Loucy (cell line): ENCODE results near the gene MYH16.
"Not testable (repeated sequence)": the region's sequence is repeated elsewhere in the genome, so short reads cannot be mapped to it uniquely, and the experiment has no call there.

ENCODE experiments used
- H2AFZ ChIP-seq: fragments of 200-600 bp; sonication (generic); 2 replicates; pipeline ENCODE4 v1.6.0; 2016; ENCODE audit warnings: antibody characterized with exemption, mild to moderate bottlenecking, low read length, moderate library complexity
- H3F3A ChIP-seq: fragments of 200-600 bp; 2 replicates; pipeline ENCODE4 v1.6.0; 2016; ENCODE audit warnings: antibody characterized with exemption, low read depth, mild to moderate bottlenecking
- H3K27me3 ChIP-seq: fragments of 200-600 bp; sonication (generic); 2 replicates; pipeline ENCODE4 v1.6.1; 2014; ENCODE audit warnings: low read length, mild to moderate bottlenecking; ENCODE audit not compliant: insufficient read depth, poor library complexity, severe bottlenecking
- H3K36me3 ChIP-seq: fragments of 200-600 bp; sonication (generic); 2 replicates; pipeline ENCODE4 v1.6.1; 2016; ENCODE audit warnings: low read length; ENCODE audit not compliant: insufficient read depth
- H3K4me1 ChIP-seq: fragments of 200-600 bp; sonication (generic); 2 replicates; pipeline ENCODE4 v1.5.1; 2014; ENCODE audit warnings: low read length, mild to moderate bottlenecking; ENCODE audit not compliant: insufficient read depth, poor library complexity, severe bottlenecking
- H3K4me2 ChIP-seq: fragments of 200-600 bp; sonication (generic); 2 replicates; pipeline ENCODE4 v1.6.0; 2014; ENCODE audit warnings: antibody characterized with exemption, low read length, low read depth, mild to moderate bottlenecking; ENCODE audit not compliant: poor library complexity, severe bottlenecking
- H3K4me3 ChIP-seq: fragments of 200-600 bp; sonication (generic); 2 replicates; pipeline ENCODE4 v1.5.1; 2014; ENCODE audit warnings: low read length, mild to moderate bottlenecking, mixed read lengths; ENCODE audit not compliant: poor library complexity, severe bottlenecking
- H3K79me2 ChIP-seq: fragments of 200-600 bp; sonication (generic); 2 replicates; pipeline ENCODE4 v1.6.1; 2014; ENCODE audit warnings: low read length; ENCODE audit not compliant: insufficient read depth
- H3K9ac ChIP-seq: fragments of 200-600 bp; sonication (generic); 2 replicates; pipeline ENCODE4 v1.6.0; 2014; ENCODE audit warnings: mild to moderate bottlenecking, low read depth, low read length, moderate library complexity; ENCODE audit not compliant: poor library complexity, severe bottlenecking
- H3K9me2 ChIP-seq: fragments of 200-600 bp; sonication (generic); replicated peaks from 2 replicates; pipeline ENCODE4 v1.6.1; 2016; ENCODE audit warnings: low read depth, low read length, mixed read lengths
- H3K9me3 ChIP-seq: fragments of 200-600 bp; sonication (generic); 2 replicates; pipeline ENCODE4 v1.6.1; 2014; ENCODE audit warnings: mild to moderate bottlenecking, antibody characterized with exemption, low read length, low read depth; ENCODE audit not compliant: insufficient read depth
- H4K20me1 ChIP-seq: fragments of 200-600 bp; sonication (generic); 2 replicates; pipeline ENCODE4 v1.6.0; 2014; ENCODE audit warnings: antibody characterized with exemption, low read length, mild to moderate bottlenecking; ENCODE audit not compliant: insufficient read depth, poor library complexity, severe bottlenecking
- EZH2phosphoT487 ChIP-seq: fragments of 200-600 bp; IDR thresholded peaks from 2 replicates; pipeline ENCODE4 v1.6.1; 2018; ENCODE audit warnings: antibody characterized with exemption, mild to moderate bottlenecking, moderate library complexity, borderline replicate concordance
- TF ChIP-seq, protein P1 (sequence below): fragments of 200-600 bp; sonication (generic); conservative IDR thresholded peaks from 2 replicates; pipeline ENCODE4 v1.5.1; 2014; ENCODE audit warnings: mild to moderate bottlenecking, antibody characterized with exemption, low read length

Gene MYH16

DNA sequence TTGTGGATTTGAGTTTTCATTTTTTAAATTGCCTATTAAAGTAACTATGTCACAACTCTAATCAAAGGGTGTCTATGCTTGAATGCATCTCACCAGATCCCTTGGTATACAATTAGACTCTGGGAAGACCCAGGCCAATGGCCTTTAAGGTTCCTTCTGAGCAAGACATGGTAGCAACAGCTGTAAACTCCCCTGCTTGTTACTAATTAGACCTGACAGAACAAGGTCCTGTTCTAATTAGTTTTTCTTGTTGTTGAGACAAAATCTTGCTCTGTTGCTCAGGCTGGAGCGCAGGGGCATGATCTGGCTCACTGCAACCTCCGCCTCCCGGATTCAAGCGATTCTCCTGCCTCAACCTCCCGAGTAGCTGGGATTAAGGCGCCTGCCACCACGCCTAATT lies 2.9 kb downstream of the MYH16 start:
- Histone ChIP-seq H3K27me3 (no peaks in the 10 kb centered on the region), H3K79me2 (no peaks in the 10 kb centered on the region), H4K20me1 (no peaks in the 10 kb centered on the region), H3K9ac (no peak overlapping the region), H3K36me3 (no peaks in the 10 kb centered on the region), H3F3A (no peaks in the 10 kb centered on the region), H2AFZ (no peak overlapping the region), H3K9me3 (no peaks in the 10 kb centered on the region), H3K4me2 (no peak overlapping the region), H3K4me1 (peaks cover 7% of the 10 kb centered on the region), H3K9me2 (no peaks in the 10 kb centered on the region), H3K4me3 (no peak overlapping the region)
- TF ChIP-seq, protein P1, sequence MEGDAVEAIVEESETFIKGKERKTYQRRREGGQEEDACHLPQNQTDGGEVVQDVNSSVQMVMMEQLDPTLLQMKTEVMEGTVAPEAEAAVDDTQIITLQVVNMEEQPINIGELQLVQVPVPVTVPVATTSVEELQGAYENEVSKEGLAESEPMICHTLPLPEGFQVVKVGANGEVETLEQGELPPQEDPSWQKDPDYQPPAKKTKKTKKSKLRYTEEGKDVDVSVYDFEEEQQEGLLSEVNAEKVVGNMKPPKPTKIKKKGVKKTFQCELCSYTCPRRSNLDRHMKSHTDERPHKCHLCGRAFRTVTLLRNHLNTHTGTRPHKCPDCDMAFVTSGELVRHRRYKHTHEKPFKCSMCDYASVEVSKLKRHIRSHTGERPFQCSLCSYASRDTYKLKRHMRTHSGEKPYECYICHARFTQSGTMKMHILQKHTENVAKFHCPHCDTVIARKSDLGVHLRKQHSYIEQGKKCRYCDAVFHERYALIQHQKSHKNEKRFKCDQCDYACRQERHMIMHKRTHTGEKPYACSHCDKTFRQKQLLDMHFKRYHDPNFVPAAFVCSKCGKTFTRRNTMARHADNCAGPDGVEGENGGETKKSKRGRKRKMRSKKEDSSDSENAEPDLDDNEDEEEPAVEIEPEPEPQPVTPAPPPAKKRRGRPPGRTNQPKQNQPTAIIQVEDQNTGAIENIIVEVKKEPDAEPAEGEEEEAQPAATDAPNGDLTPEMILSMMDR = no peak
- TF ChIP-seq EZH2phosphoT487 = no peak

DNA sequence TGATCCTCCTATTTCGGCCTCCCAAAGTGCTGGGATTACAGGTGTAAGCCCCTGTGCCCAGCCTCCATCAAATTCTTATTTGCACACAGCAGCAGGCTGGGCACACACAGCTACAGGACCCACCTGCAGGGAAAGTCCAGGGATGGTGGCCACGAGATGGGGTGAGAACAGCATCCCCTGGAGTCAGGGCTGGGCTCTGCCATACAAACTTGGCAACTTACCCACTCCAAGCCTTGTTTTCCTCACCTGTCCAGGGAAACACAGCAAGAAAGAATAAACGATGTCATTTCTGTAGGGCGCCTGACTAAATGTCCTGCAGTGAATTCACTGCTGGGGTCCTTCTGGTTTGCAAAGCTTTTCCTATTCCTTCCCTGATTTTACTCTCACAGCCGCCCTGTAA lies 5.5 kb downstream of the MYH16 start:
- no peaks in the 10 kb centered on the region for H3K9me3 ChIP-seq

DNA sequence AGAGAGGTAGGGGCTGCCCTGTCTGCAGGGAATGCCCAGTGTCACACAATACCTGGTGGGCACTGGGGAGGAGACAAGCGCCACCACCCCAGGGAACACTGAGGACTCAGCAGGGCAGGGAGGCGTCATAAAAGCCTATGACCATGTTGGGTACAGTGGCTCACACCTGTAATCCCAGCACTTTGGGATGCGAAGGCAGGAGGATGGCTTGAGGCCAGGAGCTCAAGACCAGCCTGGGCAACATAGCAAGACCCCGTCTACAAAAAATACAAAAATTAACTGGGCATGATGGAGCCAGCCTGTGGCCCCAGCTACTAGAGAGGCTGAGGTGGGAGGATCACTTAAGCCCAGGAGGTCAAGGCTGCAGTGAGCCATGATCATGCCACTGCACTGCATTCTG lies 11.5 kb downstream of the MYH16 start:
- not testable (repeated sequence) for H3F3A ChIP-seq, H3K9me2 ChIP-seq, H3K4me3 ChIP-seq, H2AFZ ChIP-seq, H3K79me2 ChIP-seq, H3K4me1 ChIP-seq, H3K9me3 ChIP-seq, H4K20me1 ChIP-seq, H3K36me3 ChIP-seq, H3K27me3 ChIP-seq, H3K4me2 ChIP-seq, H3K9ac ChIP-seq

More for the DNA sequence above, 5.5 kb downstream of the MYH16 start:
- Histone ChIP-seq H3K9ac (no peak overlapping the region), H3K4me1 (peaks cover 7% of the 10 kb centered on the region), H3K27me3 (no peaks in the 10 kb centered on the region), H3K79me2 (no peaks in the 10 kb centered on the region), H3K9me2 (no peaks in the 10 kb centered on the region), H3K36me3 (no peaks in the 10 kb centered on the region), H3K4me3 (no peak overlapping the region), H3K4me2 (no peak overlapping the region), H2AFZ (no peak overlapping the region), H3F3A (no peaks in the 10 kb centered on the region), H4K20me1 (no peaks in the 10 kb centered on the region)
- TF ChIP-seq EZH2phosphoT487 = no peak
- TF ChIP-seq, protein P1 = no peak; the same call in 1 of the 2 replicates

DNA sequence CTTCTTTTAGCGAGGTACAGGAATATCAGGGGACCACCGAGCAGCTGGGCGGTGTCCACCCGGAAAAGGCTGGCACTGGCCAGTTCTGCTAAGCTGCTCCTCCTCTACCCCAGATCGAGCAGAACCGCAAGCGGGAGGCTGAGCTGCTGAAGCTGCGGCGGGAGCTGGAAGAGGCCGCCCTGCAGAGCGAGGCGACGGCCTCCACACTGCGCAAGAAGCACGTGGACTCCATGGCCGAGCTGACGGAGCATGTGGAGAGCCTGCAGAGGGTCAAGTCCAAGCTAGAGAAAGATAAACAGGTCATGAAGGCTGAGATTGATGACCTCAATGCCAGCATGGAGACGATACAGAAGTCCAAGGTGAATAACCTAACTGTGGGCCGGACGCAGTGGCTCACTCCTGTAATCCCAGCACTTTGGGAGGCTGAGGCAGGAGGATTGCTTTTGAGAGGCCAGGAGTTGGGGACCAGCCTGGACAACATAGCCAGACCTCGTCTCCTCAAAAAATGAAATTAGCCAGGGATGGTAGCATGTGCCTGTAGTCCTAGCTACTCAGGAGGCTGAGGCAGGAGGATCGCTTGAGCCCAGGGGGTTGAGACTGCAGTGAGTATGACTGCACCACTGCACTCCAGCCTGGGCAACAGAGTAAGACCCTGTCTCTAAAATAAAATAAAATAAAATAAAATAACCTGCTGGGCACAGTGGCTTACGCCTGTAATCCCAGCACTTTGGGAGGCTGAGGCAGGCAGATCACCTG lies 15.3 kb downstream of the MYH16 start:
- TF ChIP-seq, protein P1 = no peak
- no peak for TF ChIP-seq EZH2phosphoT487
- no peaks in the 10 kb centered on the region for H3F3A ChIP-seq
- H3K4me1 ChIP-seq = no peaks in the 10 kb centered on the region
- no peak overlapping the region for H2AFZ ChIP-seq
- no peak overlapping the region for H3K4me2 ChIP-seq
- no peaks in the 10 kb centered on the region for H3K36me3 ChIP-seq
- no peaks in the 10 kb centered on the region for H3K9me2 ChIP-seq
- no peaks in the 10 kb centered on the region for H3K9me3 ChIP-seq
- no peaks in the 10 kb centered on the region for H3K79me2 ChIP-seq
- no peak overlapping the region for H3K9ac ChIP-seq
- no peaks in the 10 kb centered on the region for H3K27me3 ChIP-seq
- H3K4me3 ChIP-seq = no peak overlapping the region
- H4K20me1 ChIP-seq = no peaks in the 10 kb centered on the region
